Measurements from ENCODE around the gene SGSH. TPM values are rescaled to one million over a fixed set of nuclear protein-coding genes. Genes with fewer than 3 reads are reported as not detected.
A peak's percentile ranks its signal among the peaks of the same experiment; 100 is the strongest.

The SGSH gene
- total RNA-seq, 1 donor from 2014 or later = 47.6 TPM

- Histone ChIP-seq H3K27me3 (no peaks in the 10 kb centered on the region), H3K9me3 (no peaks in the 10 kb centered on the region), H3K36me3 (no peaks in the 10 kb centered on the region), H3K27ac (no peak overlapping the region), H3K4me1 (peaks cover 14% of the 10 kb centered on the region), H3K4me3 (no peak overlapping the region)
- DNase-seq (ENCODE audit: extremely low spot score in 2 of 2) = no peak
- intact Hi-C loops (cut with DNase I) = no loop called here
- TF ChIP-seq POLR2AphosphoS5 (IDR thresholded peaks at IDR 0.05; ENCODE audit: insufficient read depth in 1 of 2, low read depth in 1 of 2) = no peak
- TF ChIP-seq POLR2A (IDR thresholded peaks at IDR 0.05) = no peak
- TF ChIP-seq CTCF (IDR thresholded peaks at IDR 0.05) = no peak
These were observed 25.0 kb downstream of the SGSH start for GRCh38 chr17:80195141-80195540.

GRCh38 chr17:80191865-80192661 lies 28.1 kb downstream of the SGSH start:
- TF ChIP-seq POLR2AphosphoS5 (IDR thresholded peaks at IDR 0.05; ENCODE audit: insufficient read depth in 1 of 2, low read depth in 1 of 2) (peak; percentile 46 to 81), POLR2A (IDR thresholded peaks at IDR 0.05) (no peak)
- Histone ChIP-seq H3K4me1 (peaks cover 25% of the 10 kb centered on the region), H3K9me3 (no peaks in the 10 kb centered on the region), H3K36me3 (no peaks in the 10 kb centered on the region), H3K4me3 (peak overlapping the region in 1 of 2 donors; percentile 3), H3K27ac (peak overlapping the region; percentile 46), H3K27me3 (no peaks in the 10 kb centered on the region)
- intact Hi-C loops (cut with DNase I) = no loop called here
- no peak for DNase-seq (ENCODE audit: extremely low spot score in 2 of 2)

GRCh38 chr17:80191192-80191591 lies 28.9 kb downstream of the SGSH start:
- no peak for TF ChIP-seq CTCF (IDR thresholded peaks at IDR 0.05)
- TF ChIP-seq POLR2A (IDR thresholded peaks at IDR 0.05) = no peak
- no peak for TF ChIP-seq POLR2AphosphoS5 (IDR thresholded peaks at IDR 0.05; ENCODE audit: insufficient read depth in 1 of 2, low read depth in 1 of 2)
- H3K4me1 ChIP-seq = peaks cover 28% of the 10 kb centered on the region
- H3K36me3 ChIP-seq = no peaks in the 10 kb centered on the region
- no peak overlapping the region for H3K27ac ChIP-seq
- no peaks in the 10 kb centered on the region for H3K9me3 ChIP-seq
- intact Hi-C loops (cut with DNase I) = no loop called here
- no peak for DNase-seq (ENCODE audit: extremely low spot score in 2 of 2)
- H3K27me3 ChIP-seq = no peaks in the 10 kb centered on the region
- no peak overlapping the region for H3K4me3 ChIP-seq

- H3K27me3 ChIP-seq = no peaks in the 10 kb centered on the region
- TF ChIP-seq CTCF (IDR thresholded peaks at IDR 0.05) (no peak), POLR2A (IDR thresholded peaks at IDR 0.05) (no peak), POLR2AphosphoS5 (IDR thresholded peaks at IDR 0.05; ENCODE audit: insufficient read depth in 1 of 2, low read depth in 1 of 2) (no peak)
- intact Hi-C loops (cut with DNase I) = no loop called here
These were observed 29.4 kb downstream of the SGSH start for GRCh38 chr17:80190716-80191115.

GRCh38 chr17:80189611-80190010 lies 30.5 kb downstream of the SGSH start:
- no peak for DNase-seq (ENCODE audit: extremely low spot score in 2 of 2)
- Histone ChIP-seq H3K27ac (no peak overlapping the region), H3K4me1 (peaks cover 28% of the 10 kb centered on the region), H3K27me3 (no peaks in the 10 kb centered on the region), H3K4me3 (no peak overlapping the region), H3K9me3 (no peaks in the 10 kb centered on the region), H3K36me3 (no peaks in the 10 kb centered on the region)
- no peak for TF ChIP-seq CTCF (IDR thresholded peaks at IDR 0.05)
- TF ChIP-seq POLR2AphosphoS5 (IDR thresholded peaks at IDR 0.05; ENCODE audit: insufficient read depth in 1 of 2, low read depth in 1 of 2) = no peak
- no peak for TF ChIP-seq POLR2A (IDR thresholded peaks at IDR 0.05)
- intact Hi-C loops (cut with DNase I) = no loop called here

More at GRCh38 chr17:80190716-80191115, 29.4 kb downstream of the SGSH start:
- Histone ChIP-seq H3K27ac (no peak overlapping the region), H3K36me3 (no peaks in the 10 kb centered on the region), H3K4me1 (peaks cover 28% of the 10 kb centered on the region), H3K9me3 (no peaks in the 10 kb centered on the region), H3K4me3 (no peak overlapping the region)
- no peak for DNase-seq (ENCODE audit: extremely low spot score in 2 of 2)

Measured in vagina (tissue), 2 donors.